WI38 (cell line): ENCODE results near the gene NHSL2.
"Not testable (repeated sequence)": the region's sequence is repeated elsewhere in the genome, so short reads cannot be mapped to it uniquely, and the experiment has no call there.

Source experiments
- H3K4me3 ChIP-seq: 2 replicates; pipeline ENCODE4 v1.5.1; 2011; ENCODE audit warnings: low read depth, mild to moderate bottlenecking, control low read depth, low read length
- CTCF ChIP-seq: IDR thresholded peaks from 2 replicates; pipeline ENCODE4 v1.5.1; 2012; ENCODE audit warnings: low read depth, mild to moderate bottlenecking, control low read depth, low read length

NHSL2 gene

GRCh38 chrX:71954458-71954857 is 43.8 kb downstream of the NHSL2 start:
- no peak for TF ChIP-seq CTCF
- no peak overlapping the region for H3K4me3 ChIP-seq

GRCh38 chrX:71955530-71956120 is 45.0 kb downstream of the NHSL2 start:
- TF ChIP-seq CTCF: no peak
- H3K4me3 ChIP-seq: no peak overlapping the region

GRCh38 chrX:71958281-71958675 is 47.6 kb downstream of the NHSL2 start:
- no peak for TF ChIP-seq CTCF
- H3K4me3 ChIP-seq: no peak overlapping the region

- not testable (repeated sequence) for H3K4me3 ChIP-seq
These were observed 53.5 kb downstream of the NHSL2 start for GRCh38 chrX:71964184-71964583.

GRCh38 chrX:71974916-71975315 is 64.3 kb downstream of the NHSL2 start:
- TF ChIP-seq CTCF: no peak

GRCh38 chrX:71976753-71977152 is 66.1 kb downstream of the NHSL2 start:
- no peak overlapping the region for H3K4me3 ChIP-seq
- TF ChIP-seq CTCF: no peak

More at GRCh38 chrX:71974916-71975315, 64.3 kb downstream of the NHSL2 start:
- H3K4me3 ChIP-seq: no peak overlapping the region

- TF ChIP-seq CTCF: no peak
- no peak overlapping the region for H3K4me3 ChIP-seq
These were observed 67.5 kb downstream of the NHSL2 start for GRCh38 chrX:71978164-71978563.

- no peak overlapping the region for H3K4me3 ChIP-seq
- no peak for TF ChIP-seq CTCF
These were observed 79.3 kb downstream of the NHSL2 start for GRCh38 chrX:71989768-71990426.
